DMS114 treated with DMSO at 0.1 percent for 48 hours (cell line): ENCODE measurements around the gene ZFP42.
"Not testable (repeated sequence)": the region's sequence is repeated elsewhere in the genome, so short reads cannot be mapped to it uniquely, and the experiment has no call there.

Experiments used
- DNase-seq: peaks from one replicate; lab custom pipeline; 2025; ENCODE audit not compliant: unreplicated experiment; lab: John Stamatoyannopoulos, UW

The ZFP42 gene

GRCh38 chr4:187995322-187996207, at the start of gene ZFP42:
Gene ZFP42, plus strand, starts transcription at chr4:187995771. Its CDS starts 7,037 bp downstream, at chr4:188002808.
- no peak for DNase-seq

- DNase-seq = no peak
These were observed 34.4 kb upstream of the ZFP42 start for GRCh38 chr4:187961171-187961570.

GRCh38 chr4:187961961-187962360, 33.6 kb upstream of the ZFP42 start:
- DNase-seq = no peak

GRCh38 chr4:187962926-187963325, 32.6 kb upstream of the ZFP42 start:
- DNase-seq = no peak

GRCh38 chr4:187965726-187966125, 29.8 kb upstream of the ZFP42 start:
- DNase-seq = no peak

GRCh38 chr4:187972135-187972534, 23.4 kb upstream of the ZFP42 start:
- no peak for DNase-seq

GRCh38 chr4:187983746-187984145, 11.8 kb upstream of the ZFP42 start:
- no peak for DNase-seq

- DNase-seq = no peak
These were observed 2.6 kb upstream of the ZFP42 start for GRCh38 chr4:187992971-187993370.

- DNase-seq = no peak
These were observed 1.7 kb upstream of the ZFP42 start for GRCh38 chr4:187993827-187994226.

GRCh38 chr4:187996502-187997177, 1.1 kb downstream of the ZFP42 start:
- no peak for DNase-seq

GRCh38 chr4:187997991-187998390, 2.4 kb downstream of the ZFP42 start:
- not testable (repeated sequence) for DNase-seq

GRCh38 chr4:187999406-187999932, 3.9 kb downstream of the ZFP42 start:
- DNase-seq = no peak

- no peak for DNase-seq
These were observed 6.8 kb downstream of the ZFP42 start for GRCh38 chr4:188002323-188002722.

- no peak for DNase-seq
These were observed 7.2 kb downstream of the ZFP42 start for GRCh38 chr4:188002751-188003150.

- no peak for DNase-seq
These were observed 10.0 kb downstream of the ZFP42 start for GRCh38 chr4:188005561-188005960.

- DNase-seq = no peak
These were observed 10.8 kb downstream of the ZFP42 start for GRCh38 chr4:188006285-188006848.

- no peak for DNase-seq
These were observed 12.8 kb downstream of the ZFP42 start for GRCh38 chr4:188008377-188008776.

- no peak for DNase-seq
These were observed 16.9 kb downstream of the ZFP42 start for GRCh38 chr4:188012426-188012945.

- no peak for DNase-seq
These were observed 19.7 kb downstream of the ZFP42 start for GRCh38 chr4:188015025-188015940.

- DNase-seq = no peak
These were observed 21.2 kb downstream of the ZFP42 start for GRCh38 chr4:188016754-188017153.
